GM12872 (cell line): Measurements from ENCODE around the gene NFATC2.

ENCODE experiments used
- TF ChIP-seq, protein P1 (sequence below): IDR thresholded peaks from 3 replicates; pipeline ENCODE4 v1.5.1; 2011; ENCODE audit warnings: low read depth, mild to moderate bottlenecking, low read length, moderate library complexity; ENCODE audit not compliant: insufficient read depth

NFATC2 gene

DNA sequence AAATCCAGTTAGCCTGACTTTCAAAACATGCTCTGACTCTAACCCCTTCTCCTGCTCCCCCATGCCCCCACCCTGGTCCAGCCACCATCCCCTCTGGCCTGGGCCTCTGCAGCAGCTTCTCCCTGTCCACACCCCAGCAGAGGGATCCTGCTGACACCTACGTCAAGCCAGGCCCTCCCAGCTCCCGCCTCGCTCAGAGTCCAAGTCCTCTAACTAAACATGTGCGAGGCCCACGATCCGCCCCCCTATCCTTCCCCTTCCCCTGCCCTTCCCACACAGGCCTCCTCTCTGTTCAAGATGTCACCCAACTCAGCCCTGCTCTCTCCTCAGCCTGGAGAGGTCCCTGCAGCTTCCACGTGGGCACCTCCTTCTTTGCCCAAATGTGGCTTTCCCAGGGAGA is 33.7 kb downstream of the NFATC2 start:
- TF ChIP-seq, protein P1, sequence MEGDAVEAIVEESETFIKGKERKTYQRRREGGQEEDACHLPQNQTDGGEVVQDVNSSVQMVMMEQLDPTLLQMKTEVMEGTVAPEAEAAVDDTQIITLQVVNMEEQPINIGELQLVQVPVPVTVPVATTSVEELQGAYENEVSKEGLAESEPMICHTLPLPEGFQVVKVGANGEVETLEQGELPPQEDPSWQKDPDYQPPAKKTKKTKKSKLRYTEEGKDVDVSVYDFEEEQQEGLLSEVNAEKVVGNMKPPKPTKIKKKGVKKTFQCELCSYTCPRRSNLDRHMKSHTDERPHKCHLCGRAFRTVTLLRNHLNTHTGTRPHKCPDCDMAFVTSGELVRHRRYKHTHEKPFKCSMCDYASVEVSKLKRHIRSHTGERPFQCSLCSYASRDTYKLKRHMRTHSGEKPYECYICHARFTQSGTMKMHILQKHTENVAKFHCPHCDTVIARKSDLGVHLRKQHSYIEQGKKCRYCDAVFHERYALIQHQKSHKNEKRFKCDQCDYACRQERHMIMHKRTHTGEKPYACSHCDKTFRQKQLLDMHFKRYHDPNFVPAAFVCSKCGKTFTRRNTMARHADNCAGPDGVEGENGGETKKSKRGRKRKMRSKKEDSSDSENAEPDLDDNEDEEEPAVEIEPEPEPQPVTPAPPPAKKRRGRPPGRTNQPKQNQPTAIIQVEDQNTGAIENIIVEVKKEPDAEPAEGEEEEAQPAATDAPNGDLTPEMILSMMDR, result no peak

GRCh38 chr20:51508158-51508557 is 34.4 kb downstream of the NFATC2 start:
- TF ChIP-seq, protein P1, result no peak

GRCh38 chr20:51507216-51508036 is 35.1 kb downstream of the NFATC2 start:
- TF ChIP-seq, protein P1, result no peak

DNA sequence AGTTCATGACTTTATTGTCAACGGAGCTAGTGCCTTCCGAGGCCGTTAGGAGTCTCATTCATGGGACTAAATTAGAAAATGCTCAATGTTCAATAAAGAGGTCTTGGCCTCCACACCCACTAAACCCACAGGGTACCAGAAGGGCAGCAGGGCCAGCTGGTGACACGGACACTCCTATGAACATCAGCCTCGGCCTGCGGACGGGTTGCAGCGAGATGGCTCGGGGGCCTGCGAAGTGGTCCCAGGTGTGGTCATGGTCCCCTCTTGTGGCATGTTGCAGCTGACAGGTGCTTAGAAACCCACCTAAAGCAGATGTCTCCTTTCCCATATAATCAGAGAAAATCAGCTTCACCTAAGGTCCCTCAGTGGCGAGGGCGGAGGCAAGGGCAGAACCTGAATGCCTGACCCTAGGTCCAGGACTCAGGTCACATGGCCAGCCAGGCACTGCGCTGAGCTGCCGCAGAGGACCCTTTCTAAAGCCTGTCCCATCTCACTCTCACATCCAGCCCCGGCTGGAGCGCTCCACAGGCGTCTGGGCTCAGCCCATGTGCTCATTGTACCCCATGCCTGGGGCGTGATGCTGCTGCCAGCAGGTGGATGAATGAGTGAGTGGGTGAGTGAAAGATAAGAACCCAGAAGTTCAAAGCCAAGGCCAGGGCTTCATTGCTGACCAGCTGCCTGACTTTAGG is 35.8 kb downstream of the NFATC2 start:
- TF ChIP-seq, protein P1, result no peak

DNA sequence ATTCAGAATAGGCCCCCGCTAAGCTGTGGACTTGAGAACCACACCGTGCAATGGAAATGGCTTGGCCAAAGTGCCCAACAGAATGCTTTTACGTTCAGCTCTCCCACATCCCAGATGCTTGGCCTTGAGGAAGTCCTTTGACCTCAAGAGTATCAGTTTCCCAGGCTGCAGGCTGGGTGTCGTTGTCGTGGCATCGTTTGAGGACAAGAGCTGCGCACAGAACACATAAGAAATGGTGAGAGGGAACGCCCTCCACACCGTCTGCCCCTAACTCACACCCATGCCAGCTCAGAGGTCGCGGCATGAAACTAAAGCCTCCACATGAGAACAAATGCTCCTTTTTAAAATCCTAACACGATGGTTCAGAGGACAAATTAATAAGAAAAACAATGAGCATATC is 37.0 kb downstream of the NFATC2 start:
- TF ChIP-seq, protein P1, result no peak

- TF ChIP-seq, protein P1, result no peak
Observed at GRCh38 chr20:51503376-51503775, 39.1 kb downstream of the NFATC2 start.

- TF ChIP-seq, protein P1, result no peak
Observed at GRCh38 chr20:51500936-51501335, 41.6 kb downstream of the NFATC2 start.
